H1 (cell line): ENCODE data around the gene CPE.

Experiments
- CHD2 ChIP-seq: IDR thresholded peaks from 2 replicates; pipeline ENCODE4 v1.6.1; 2012; ENCODE audit warnings: low read length, improper control_type of control experiment
- CREB1 ChIP-seq: IDR thresholded peaks from 2 replicates; pipeline ENCODE4 v1.6.1; 2012; ENCODE audit warnings: inconsistent platforms
- HDAC2 ChIP-seq, 2 experiments: fragments of 300-600 bp in 1 of 2; sonication (generic) in 1 of 2; IDR thresholded peaks; 2 replicates each; pipeline ENCODE4 v1.6.1; 2011 to 2012; ENCODE audit warnings: low read depth in 2 of 2, low read length in 2 of 2, mild to moderate bottlenecking in 2 of 2, moderate library complexity in 2 of 2, borderline replicate concordance in 1 of 2, inconsistent platforms in 1 of 2
- JUN ChIP-seq: IDR thresholded peaks from 2 replicates; pipeline ENCODE4 v1.6.1; 2011; ENCODE audit warnings: low read depth, mild to moderate bottlenecking, improper control_type of control experiment, low read length
- POLR2A ChIP-seq, 2 experiments: IDR thresholded peaks; 1 replicate in 1 of 2; 2 replicates in 1 of 2; pipeline ENCODE4 v1.6.1; 2011; ENCODE audit warnings: low read depth in 2 of 2, low read length in 2 of 2, mild to moderate bottlenecking in 2 of 2; ENCODE audit errors: control extremely low read depth in 1 of 2
- POLR2AphosphoS5 ChIP-seq: IDR thresholded peaks from 2 replicates; pipeline ENCODE4 v1.6.1; 2011; ENCODE audit warnings: low read depth, low read length
- SP1 ChIP-seq: IDR thresholded peaks from 2 replicates; pipeline ENCODE4 v1.6.1; 2011; ENCODE audit warnings: low read depth, low read length
- TF ChIP-seq, protein P1 (sequence below), 3 experiments: IDR thresholded peaks; 1 replicate in 2 of 3; 2 replicates in 1 of 3; pipeline versions ENCODE4 v1.5.1 to v1.6.1; 2011; ENCODE audit warnings: low read length in 3 of 3, mild to moderate bottlenecking in 3 of 3, inconsistent platforms in 2 of 3, low read depth in 1 of 3, moderate library complexity in 1 of 3; ENCODE audit not compliant: insufficient read depth in 1 of 3; ENCODE audit errors: control extremely low read depth in 1 of 3
- TF ChIP-seq, protein P2 (sequence below): IDR thresholded peaks from 2 replicates; pipeline ENCODE4 v1.6.1; 2012; ENCODE audit warnings: inconsistent platforms

- TF ChIP-seq, protein P1, sequence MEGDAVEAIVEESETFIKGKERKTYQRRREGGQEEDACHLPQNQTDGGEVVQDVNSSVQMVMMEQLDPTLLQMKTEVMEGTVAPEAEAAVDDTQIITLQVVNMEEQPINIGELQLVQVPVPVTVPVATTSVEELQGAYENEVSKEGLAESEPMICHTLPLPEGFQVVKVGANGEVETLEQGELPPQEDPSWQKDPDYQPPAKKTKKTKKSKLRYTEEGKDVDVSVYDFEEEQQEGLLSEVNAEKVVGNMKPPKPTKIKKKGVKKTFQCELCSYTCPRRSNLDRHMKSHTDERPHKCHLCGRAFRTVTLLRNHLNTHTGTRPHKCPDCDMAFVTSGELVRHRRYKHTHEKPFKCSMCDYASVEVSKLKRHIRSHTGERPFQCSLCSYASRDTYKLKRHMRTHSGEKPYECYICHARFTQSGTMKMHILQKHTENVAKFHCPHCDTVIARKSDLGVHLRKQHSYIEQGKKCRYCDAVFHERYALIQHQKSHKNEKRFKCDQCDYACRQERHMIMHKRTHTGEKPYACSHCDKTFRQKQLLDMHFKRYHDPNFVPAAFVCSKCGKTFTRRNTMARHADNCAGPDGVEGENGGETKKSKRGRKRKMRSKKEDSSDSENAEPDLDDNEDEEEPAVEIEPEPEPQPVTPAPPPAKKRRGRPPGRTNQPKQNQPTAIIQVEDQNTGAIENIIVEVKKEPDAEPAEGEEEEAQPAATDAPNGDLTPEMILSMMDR (IDR thresholded peaks at IDR 0.05; ENCODE audit: control extremely low read depth in 1 of 3, insufficient read depth in 1 of 3, low read depth in 1 of 3, low read length in 3 of 3): no peak
- TF ChIP-seq HDAC2 (IDR thresholded peaks at IDR 0.05; ENCODE audit: borderline replicate concordance in 1 of 2, low read depth in 2 of 2, low read length in 2 of 2) (no peak), POLR2AphosphoS5 (no peak), POLR2A (IDR thresholded peaks at IDR 0.05; ENCODE audit: control extremely low read depth in 1 of 2, low read depth in 2 of 2, low read length in 2 of 2) (no peak), SP1 (no peak), CREB1 (no peak), CHD2 (no peak), JUN (no peak)
- TF ChIP-seq, protein P2, sequence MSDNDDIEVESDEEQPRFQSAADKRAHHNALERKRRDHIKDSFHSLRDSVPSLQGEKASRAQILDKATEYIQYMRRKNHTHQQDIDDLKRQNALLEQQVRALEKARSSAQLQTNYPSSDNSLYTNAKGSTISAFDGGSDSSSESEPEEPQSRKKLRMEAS: no peak
Observed at GRCh38 chr4:165381821-165382373, 3.1 kb downstream of the CPE start.
